A673 (cell line): ENCODE data around the gene APOBR.

Experiments
- EZH2 ChIP-seq: fragments of 200-600 bp; sonication (generic); IDR thresholded peaks from 2 replicates; pipeline ENCODE4 v1.6.1; 2017; ENCODE audit warnings: borderline replicate concordance, low read depth, mild to moderate bottlenecking, mixed read lengths, antibody characterized with exemption, low read length; ENCODE audit not compliant: poor library complexity, severe bottlenecking
- TF ChIP-seq, protein P1 (sequence below): fragments of 300-800, 200-600 bp; sonication (generic); conservative IDR thresholded peaks from 2 replicates; pipeline ENCODE4 v1.5.1; 2017; ENCODE audit warnings: low read depth, mild to moderate bottlenecking, antibody characterized with exemption, low read length, moderate library complexity, mixed read lengths

- TF ChIP-seq, protein P1, sequence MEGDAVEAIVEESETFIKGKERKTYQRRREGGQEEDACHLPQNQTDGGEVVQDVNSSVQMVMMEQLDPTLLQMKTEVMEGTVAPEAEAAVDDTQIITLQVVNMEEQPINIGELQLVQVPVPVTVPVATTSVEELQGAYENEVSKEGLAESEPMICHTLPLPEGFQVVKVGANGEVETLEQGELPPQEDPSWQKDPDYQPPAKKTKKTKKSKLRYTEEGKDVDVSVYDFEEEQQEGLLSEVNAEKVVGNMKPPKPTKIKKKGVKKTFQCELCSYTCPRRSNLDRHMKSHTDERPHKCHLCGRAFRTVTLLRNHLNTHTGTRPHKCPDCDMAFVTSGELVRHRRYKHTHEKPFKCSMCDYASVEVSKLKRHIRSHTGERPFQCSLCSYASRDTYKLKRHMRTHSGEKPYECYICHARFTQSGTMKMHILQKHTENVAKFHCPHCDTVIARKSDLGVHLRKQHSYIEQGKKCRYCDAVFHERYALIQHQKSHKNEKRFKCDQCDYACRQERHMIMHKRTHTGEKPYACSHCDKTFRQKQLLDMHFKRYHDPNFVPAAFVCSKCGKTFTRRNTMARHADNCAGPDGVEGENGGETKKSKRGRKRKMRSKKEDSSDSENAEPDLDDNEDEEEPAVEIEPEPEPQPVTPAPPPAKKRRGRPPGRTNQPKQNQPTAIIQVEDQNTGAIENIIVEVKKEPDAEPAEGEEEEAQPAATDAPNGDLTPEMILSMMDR, result no peak
- TF ChIP-seq EZH2, result no peak
Observed at GRCh38 chr16:28495795-28496749, 1.6 kb downstream of the APOBR start.
